PFSK-1 (cell line): ENCODE results near the gene PRELID1.

Source experiments
- POLR2AphosphoS5 ChIP-seq: IDR thresholded peaks from 2 replicates; pipeline ENCODE4 v1.6.1; 2012; ENCODE audit warnings: low read depth, mild to moderate bottlenecking, control low read depth, low read length, moderate library complexity
- SIN3A ChIP-seq: IDR thresholded peaks from 2 replicates; pipeline ENCODE4 v1.6.1; 2012; ENCODE audit warnings: mild to moderate bottlenecking, low read length, moderate library complexity, borderline replicate concordance; ENCODE audit not compliant: insufficient read depth
- TAF1 ChIP-seq: IDR thresholded peaks from 2 replicates; pipeline ENCODE4 v1.6.1; 2012; ENCODE audit warnings: low read length, control low read depth, borderline replicate concordance; ENCODE audit not compliant: insufficient read depth

- no peak for TF ChIP-seq TAF1
- TF ChIP-seq SIN3A = no peak
- TF ChIP-seq POLR2AphosphoS5 = no peak
Observed at GRCh38 chr5:177293819-177294581, 9.6 kb upstream of the PRELID1 start.
